Mononuclear cell (primary cell): Measurements from ENCODE around the gene SOX13. TPM values are rescaled to one million over a fixed set of nuclear protein-coding genes. Genes with fewer than 3 reads are reported as not detected.

Source experiments
- H3K27me3 ChIP-seq: 2 replicates; pipeline ENCODE4 v1.6.0; 2011; ENCODE audit warnings: low read length, control low read depth; ENCODE audit not compliant: insufficient read depth
- H3K4me1 ChIP-seq: 2 replicates; pipeline ENCODE4 v1.5.1; 2011; ENCODE audit warnings: mild to moderate bottlenecking, low read length, control low read depth; ENCODE audit not compliant: insufficient read depth
- H3K4me3 ChIP-seq: 2 replicates; pipeline ENCODE4 v1.5.1; 2011; ENCODE audit warnings: mild to moderate bottlenecking, low read length, moderate library complexity
- H3K9me3 ChIP-seq: 2 replicates; pipeline ENCODE4 v1.5.1; 2011; ENCODE audit warnings: low read depth, mild to moderate bottlenecking, control low read depth, low read length
- total RNA-seq: library from RNA; depleted of rRNA; stranded (reverse); fragments of >200 nt; gene quantifications from one replicate; pipeline ENCODE4 v1.2.3, GENCODE V29; 2012

Gene SOX13
- total RNA-seq, 1 donor, result 0.42 TPM

DNA sequence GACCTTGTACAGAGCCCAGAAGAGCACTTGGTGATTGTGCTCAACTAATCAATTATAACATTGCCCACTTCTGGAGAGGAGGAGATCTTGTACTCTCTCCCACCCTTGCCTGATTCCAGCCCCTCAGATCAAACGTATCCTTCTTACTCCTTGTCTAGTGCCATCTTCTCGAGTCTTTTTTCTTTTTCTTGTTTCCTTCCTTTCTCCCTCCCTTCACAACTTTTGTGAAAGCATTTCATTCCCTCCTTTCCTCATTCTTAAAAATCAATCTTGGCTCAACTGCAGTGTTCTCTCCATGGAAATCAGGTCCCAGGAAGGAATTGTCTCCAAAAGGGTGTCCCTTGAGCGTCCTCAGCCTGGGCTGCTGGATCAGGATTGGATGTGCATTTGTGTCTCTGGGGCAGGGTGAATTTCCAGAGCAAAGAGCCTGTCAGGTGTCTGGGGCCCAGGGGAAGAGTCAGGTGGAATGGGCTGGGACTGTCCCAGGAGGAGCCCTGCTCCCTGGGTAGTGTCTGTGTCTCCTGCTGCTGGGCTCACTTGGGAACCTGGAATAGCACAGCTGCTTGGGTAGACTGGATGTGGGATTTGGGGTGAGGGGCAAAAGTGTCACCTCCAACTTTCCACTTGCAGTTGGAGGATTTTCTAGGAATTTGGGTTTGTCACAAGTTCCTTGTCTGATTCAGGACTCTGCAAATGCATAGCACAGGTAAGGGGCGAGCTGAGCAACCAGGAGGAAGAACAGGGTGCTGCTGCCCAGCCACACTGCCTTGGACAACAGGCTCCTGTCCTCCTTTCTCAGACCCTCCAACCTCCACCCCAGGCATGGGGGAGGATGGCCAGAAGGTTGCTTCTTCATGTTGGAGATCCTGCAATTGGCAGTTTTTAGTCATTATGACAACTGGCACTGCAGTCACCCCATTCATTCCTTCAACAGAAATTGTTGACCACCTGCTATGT is 3.3 kb downstream of the SOX13 start:
- Histone ChIP-seq H3K4me1 (peaks cover 19% of the 10 kb centered on the region), H3K9me3 (no peaks in the 10 kb centered on the region), H3K4me3 (no peak overlapping the region), H3K27me3 (peaks cover 45% of the 10 kb centered on the region)

DNA sequence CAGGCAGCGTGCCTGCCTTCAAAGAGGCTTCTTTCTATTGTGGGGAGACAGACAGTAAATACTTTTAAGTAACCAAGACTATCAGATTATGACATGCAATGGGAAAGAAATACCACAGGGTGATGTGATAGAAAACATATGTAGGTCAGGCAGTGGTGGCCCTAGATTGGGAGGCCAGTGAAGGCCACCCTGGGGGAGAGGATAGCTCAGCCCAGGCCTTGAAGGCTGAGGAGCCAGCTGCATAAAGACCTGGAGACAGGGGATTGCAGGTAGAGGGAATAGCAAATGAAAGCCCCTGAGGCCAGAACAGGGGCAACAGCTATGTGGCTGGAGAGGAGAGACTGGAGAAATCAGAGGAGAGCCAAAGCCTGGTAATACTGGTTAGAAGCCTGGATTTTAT is 4.0 kb downstream of the SOX13 start:
- H3K9me3 ChIP-seq, result no peaks in the 10 kb centered on the region
- H3K4me3 ChIP-seq, result no peak overlapping the region
- H3K4me1 ChIP-seq, result peaks cover 19% of the 10 kb centered on the region
- peaks cover 41% of the 10 kb centered on the region for H3K27me3 ChIP-seq

DNA sequence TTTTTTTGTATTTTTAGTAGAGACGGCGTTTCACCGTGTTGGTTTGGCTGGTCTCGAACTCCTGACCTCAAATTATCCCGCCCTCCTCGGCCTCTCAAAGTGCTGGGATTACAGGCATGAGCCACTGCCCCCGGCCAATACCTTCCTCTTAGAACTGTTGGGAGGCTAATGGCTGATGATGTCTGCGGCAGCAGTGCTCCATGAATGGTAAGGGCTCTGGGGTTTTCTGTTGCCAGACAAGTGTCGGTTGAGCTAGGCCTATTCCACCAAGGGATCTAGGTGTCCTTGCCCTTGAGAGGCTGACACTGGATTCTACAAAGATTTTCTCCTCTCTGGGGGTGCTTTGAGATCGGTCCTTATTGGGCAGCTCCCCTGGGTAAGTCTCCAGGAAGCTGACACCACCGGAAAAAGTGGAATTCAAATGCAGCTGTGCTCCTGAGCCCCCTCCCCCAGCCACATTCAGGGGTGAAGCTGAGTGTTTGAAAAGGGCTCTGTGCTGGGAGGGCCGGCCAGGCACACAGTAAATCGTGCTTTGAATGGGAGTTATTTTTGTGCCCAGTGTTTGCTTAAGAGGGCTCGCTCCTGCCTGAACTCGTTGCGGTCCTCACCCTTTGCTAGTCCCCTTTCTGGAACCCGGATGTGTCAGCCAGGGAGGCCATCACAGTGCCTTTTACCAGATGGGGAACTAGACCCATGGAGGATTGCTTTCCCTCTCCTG is 5.2 kb downstream of the SOX13 start:
- Histone ChIP-seq H3K4me1 (peaks cover 19% of the 10 kb centered on the region), H3K9me3 (no peaks in the 10 kb centered on the region), H3K4me3 (no peak overlapping the region), H3K27me3 (peaks cover 34% of the 10 kb centered on the region)

DNA sequence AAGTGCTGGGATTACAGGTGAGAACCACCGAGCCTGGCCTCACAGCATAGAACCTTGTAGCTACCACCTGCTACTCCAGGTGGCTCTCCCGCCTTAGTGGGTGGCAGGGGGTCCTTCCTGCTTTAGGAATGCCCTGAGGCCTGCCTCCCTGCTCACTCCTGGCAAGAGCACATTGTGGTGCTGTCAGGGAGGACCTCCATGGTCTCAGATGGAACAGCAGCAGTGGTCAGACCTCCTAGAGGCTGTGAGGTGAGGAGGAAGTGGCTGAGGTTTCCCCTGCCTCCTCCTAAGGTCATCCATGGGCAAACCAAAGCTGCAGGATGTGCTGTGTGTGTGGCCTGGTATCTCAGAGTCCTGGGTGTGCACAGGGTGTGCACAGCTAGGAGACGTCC is 6.7 kb downstream of the SOX13 start:
- H3K4me1 ChIP-seq, result peaks cover 9% of the 10 kb centered on the region
- no peak overlapping the region for H3K4me3 ChIP-seq
- no peaks in the 10 kb centered on the region for H3K9me3 ChIP-seq
- H3K27me3 ChIP-seq, result peaks cover 24% of the 10 kb centered on the region

DNA sequence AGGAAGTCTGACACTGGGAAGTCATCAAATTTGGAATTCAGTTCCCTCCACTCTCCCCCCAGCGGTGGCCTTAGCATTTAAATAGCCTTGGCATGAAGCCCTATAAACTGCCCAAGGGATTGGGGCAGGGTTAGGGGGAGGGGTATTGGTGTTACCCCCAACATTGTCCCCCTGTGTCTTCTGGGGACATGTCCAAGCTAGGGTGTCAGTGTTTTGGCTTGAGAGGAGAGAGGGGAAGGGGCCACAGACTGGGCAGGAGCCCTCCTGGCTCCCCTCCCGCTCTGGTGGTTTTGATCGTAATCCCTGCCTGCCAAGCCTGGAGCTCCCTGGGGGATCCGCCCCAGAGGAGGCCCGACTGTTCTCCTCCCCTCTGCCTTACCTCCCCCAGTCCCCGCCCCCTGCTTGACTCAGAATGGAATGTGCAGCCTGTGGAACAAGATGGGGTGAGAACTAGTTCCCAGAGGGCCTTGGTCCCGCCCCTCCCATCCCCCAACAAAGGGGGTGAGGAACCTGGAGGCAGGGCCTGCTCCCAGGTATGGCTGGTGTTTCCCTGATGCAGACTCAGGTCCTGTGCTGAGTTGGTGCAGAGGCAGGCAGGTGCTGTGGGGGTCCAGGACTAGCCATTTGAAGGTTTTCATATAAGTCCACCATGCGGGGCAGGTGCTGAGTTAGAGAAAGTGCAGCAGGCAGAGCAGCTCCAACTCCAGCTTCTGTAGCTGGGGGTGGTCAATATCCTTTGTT is 7.4 kb downstream of the SOX13 start:
- Histone ChIP-seq H3K9me3 (no peaks in the 10 kb centered on the region), H3K4me1 (peaks cover 2% of the 10 kb centered on the region), H3K27me3 (peaks cover 16% of the 10 kb centered on the region), H3K4me3 (no peak overlapping the region)

DNA sequence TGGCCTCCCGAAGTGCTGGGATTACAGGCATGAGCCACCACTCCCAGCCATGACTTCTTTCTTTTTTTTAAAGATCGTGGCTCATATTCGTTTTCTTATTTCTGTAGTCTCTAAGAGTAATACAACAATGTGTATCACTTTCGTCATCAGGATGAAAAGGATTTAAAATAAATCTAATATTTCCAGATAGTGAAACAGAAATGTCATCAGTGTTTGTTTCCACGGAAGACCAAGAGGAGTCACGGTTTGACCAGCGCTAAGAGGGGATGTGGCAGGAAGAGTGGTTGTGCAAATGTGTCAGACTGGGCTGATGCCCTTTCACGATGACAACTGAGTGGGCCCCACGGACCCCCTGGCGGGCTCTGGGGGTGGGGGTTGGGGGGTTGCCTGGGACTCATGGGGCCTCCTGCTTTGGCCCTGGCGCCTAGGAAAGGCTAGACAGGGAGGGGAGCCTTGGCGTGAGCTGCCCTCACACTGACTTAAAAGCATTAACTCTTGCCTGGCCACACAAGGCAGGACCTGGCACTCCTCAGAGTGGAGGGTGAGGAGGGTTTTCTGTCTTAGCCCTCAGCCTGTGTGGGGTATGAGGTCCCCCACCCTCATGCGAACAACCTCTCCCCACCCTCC is 8.4 kb downstream of the SOX13 start:
- H3K4me1 ChIP-seq, result no peaks in the 10 kb centered on the region

DNA sequence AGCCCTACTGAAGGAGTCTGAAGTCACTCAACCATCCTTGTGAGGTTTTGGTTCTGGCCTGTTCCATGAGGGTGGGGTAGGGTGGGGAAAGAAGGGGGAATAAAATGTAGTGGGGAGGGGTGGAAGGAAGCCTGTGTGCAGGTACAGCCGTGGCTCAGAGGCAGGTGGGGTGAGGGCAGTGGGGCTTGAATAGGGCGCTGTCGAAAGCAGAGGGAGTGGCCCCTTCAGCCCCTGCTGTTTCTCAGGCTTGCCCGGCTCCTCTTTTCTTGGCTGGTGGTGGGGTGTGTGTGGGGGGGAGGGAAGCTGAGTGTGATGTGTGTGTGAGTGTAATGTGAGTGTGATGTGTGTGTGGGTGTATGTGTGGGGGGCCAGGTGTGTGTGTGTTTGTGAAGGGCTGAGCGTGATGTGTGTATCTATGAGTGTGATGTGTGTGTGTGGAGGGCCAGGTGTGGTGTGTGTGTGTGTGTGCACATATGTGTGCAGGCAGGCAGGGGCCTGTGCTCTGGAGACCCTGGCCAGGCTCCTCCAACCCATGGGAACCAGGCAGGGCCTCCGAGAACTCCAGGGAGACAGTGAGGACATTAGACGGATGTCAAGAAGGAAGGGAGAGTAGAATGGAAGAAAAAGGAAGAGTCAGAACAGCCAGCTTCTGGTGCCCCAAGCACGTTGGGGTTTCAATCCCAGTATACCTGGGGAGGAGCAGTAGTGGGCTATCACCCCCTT is 9.0 kb downstream of the SOX13 start:
- Histone ChIP-seq H3K27me3 (peaks cover under 1% of the 10 kb centered on the region), H3K4me1 (no peaks in the 10 kb centered on the region), H3K4me3 (no peak overlapping the region), H3K9me3 (no peaks in the 10 kb centered on the region)

More for the DNA sequence above, 8.4 kb downstream of the SOX13 start:
- no peaks in the 10 kb centered on the region for H3K9me3 ChIP-seq
- no peak overlapping the region for H3K4me3 ChIP-seq
- peaks cover 7% of the 10 kb centered on the region for H3K27me3 ChIP-seq

DNA sequence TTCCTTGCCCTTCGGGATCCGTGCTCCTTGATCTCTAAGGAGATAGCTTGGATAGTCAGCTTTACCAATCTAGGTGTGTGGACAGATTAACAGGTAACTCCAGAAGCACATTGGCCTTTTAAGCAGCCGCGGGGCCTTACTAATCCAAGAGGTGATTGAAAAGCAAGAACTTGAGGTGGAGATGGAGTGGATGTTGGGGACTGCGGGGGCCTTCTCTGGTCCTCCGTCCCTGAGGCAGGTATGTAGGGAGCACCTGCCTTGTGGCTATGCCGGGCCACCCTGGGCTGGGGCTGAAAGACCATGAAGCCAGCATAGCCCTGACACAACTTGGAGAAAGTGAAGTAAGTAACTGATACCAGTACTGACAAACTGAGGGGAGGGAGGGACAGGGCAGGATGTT is 10.6 kb downstream of the SOX13 start:
- H3K4me1 ChIP-seq, result no peaks in the 10 kb centered on the region

DNA sequence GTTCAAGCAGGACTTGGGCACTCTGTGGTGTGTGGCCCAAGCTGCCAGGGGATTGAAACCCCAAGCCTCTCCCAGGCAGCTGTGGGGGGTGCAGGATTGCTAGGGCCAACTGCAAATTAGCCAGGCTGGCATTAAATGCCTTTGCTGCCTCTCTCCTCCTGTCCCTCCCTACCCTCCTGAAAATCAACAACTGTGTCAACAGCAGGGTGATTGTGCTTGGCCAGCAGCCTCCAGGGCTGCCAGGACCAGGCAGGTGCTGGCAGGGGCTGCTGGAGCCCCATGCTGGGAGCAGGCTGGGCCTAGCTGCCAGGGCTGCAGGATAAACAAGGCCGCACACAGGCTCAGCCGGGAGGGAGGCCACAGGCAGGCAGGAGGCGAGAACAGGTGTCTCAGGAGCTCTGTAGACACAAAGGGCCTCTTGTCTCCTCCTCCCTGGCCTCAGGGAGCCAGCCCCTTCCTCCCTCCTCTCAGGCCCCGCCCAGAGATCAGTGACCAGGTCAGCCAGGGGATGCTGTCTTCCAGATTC is 11.4 kb downstream of the SOX13 start:
- no peaks in the 10 kb centered on the region for H3K4me1 ChIP-seq
- H3K27me3 ChIP-seq, result no peaks in the 10 kb centered on the region
- no peak overlapping the region for H3K4me3 ChIP-seq
- no peaks in the 10 kb centered on the region for H3K9me3 ChIP-seq

More for the DNA sequence above, 10.6 kb downstream of the SOX13 start:
- H3K9me3 ChIP-seq, result no peaks in the 10 kb centered on the region
- H3K4me3 ChIP-seq, result no peak overlapping the region
- H3K27me3 ChIP-seq, result no peaks in the 10 kb centered on the region

DNA sequence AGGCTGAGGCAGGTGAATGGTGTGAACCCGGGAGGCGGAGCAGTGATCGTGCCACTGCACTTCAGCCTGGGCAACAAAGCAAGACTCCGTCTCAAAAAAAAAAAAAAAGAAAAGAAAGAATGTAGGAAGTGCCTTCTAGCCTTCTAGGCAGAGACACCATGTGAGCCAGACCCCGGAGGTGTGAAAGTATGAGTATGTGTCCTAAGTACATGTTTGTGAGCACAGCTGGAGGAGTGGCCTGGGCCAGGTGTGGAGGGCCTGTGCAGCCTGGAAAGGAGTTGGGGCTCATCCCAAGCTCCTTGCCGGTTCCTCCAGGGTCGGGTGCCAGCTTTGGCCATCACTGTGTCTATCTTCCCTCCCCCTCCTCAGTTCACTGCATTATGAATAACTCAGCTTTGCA is 13.0 kb downstream of the SOX13 start:
- no peak overlapping the region for H3K4me3 ChIP-seq
- no peaks in the 10 kb centered on the region for H3K4me1 ChIP-seq
- no peaks in the 10 kb centered on the region for H3K9me3 ChIP-seq
- no peaks in the 10 kb centered on the region for H3K27me3 ChIP-seq

DNA sequence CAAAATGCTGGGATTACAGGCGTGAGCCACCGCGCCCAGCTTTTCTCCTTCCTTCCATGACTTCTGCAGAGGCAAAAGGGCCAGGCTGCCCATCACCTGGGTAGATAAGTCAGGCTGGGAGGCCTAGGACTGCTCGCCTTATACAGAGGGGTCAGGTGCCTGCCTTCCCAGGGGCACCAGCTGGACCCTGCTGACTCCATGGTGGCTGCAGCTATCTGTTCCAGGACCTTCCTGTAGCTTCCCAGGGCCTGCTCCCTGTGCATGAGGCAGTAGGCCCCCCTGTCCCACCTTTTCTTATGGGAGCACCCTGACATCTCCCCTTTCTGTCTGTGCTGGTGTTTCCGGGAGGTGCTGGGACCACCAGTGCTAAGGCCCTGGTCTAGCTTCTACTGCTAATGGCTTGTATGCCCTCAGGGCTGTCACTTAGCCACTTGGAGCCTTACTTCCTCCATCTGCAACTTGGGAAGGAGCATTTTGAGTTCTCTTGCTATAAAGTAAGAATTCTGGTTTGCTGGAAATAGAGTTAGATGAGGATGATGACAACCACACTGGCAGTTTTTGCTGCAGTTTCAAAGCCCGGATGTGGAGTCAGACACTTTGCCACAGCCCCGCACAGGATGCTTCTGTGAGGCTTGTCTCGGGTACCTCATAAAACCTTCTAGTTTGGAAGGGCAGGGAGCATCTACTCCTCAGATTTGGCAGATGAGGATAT is 14.4 kb downstream of the SOX13 start:
- Histone ChIP-seq H3K4me3 (no peak overlapping the region), H3K4me1 (no peaks in the 10 kb centered on the region), H3K27me3 (no peaks in the 10 kb centered on the region), H3K9me3 (no peaks in the 10 kb centered on the region)

DNA sequence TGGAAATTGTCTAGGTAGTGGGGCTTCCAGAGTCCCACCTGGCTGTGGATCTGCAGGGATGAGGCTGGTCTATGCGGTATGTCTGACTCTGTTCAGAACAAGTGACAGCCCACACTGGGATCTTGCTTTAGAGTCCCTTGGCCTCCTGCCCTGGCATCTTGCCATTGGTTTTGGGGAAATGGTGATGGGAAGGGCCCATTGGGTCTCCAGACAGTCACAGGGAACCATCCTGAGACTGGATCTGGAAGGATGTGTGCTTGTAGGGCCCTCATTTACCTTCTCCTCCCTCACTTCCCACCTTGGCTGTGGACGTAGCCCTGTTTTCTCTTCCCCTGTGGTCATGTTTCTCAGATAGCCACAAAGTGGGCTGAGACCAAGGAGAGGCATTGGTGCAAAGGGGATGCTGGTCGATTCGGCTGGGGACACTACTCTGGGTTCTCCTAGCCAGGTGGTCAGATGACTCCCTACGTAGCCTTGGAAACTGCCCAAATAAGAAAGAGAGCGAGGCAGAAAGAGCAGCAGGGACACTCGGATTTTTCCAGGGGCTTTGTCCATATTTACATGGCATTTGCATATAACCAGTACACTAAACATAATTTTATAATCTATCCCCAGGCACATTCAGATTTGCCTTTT is 15.1 kb downstream of the SOX13 start:
- H3K4me3 ChIP-seq, result no peak overlapping the region
- no peaks in the 10 kb centered on the region for H3K4me1 ChIP-seq
- no peaks in the 10 kb centered on the region for H3K9me3 ChIP-seq
- no peaks in the 10 kb centered on the region for H3K27me3 ChIP-seq

DNA sequence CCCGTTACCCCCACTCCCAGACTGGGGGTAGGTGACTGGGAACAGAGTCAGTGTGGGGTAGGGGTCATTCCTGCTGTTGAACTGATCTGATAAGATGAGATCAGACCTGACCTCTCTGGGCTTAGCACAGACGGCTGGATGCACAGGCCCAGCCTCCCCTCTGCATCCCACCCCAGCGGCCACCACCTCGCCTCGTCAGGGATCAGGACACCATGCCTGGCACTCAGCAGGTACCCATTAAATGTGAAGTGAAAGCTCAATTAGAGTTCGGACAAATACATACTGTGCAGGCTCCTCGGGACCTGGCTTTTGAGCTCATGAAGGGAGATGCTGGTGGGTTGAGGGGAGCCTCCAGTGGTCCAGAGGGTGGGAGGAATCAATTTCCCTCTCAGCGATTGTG is 15.7 kb downstream of the SOX13 start:
- Histone ChIP-seq H3K27me3 (no peaks in the 10 kb centered on the region), H3K4me1 (no peaks in the 10 kb centered on the region), H3K4me3 (no peak overlapping the region), H3K9me3 (no peaks in the 10 kb centered on the region)
